Uterus (tissue), 4 donors: ENCODE measurements around the gene DLG4. TPM values are rescaled to one million over a fixed set of nuclear protein-coding genes. Genes with fewer than 3 reads are reported as not detected.
"Not testable (repeated sequence)": the region's sequence is repeated elsewhere in the genome, so short reads cannot be mapped to it uniquely, and the experiment has no call there.

Experiments used
- DNase-seq, 2 donors: peaks; one replicate each; pipeline ENCODE4 v3.0.0-alpha.2; 2019 to 2020
- H3K27ac ChIP-seq, 2 donors: fragments of 200-600 bp; sonication (generic); 1 replicate in 1 of 2; 2 replicates in 1 of 2; pipeline ENCODE4 v1.5.1; 2016 to 2018
- H3K27me3 ChIP-seq, 2 donors: fragments of 200-600 bp; sonication (generic); one replicate each; pipeline ENCODE4 v1.5.1; 2018 to 2019; ENCODE audit warnings: control low read depth in 1 of 2
- H3K36me3 ChIP-seq, 2 donors: fragments of 200-600 bp; sonication (generic); one replicate each; pipeline ENCODE4 v1.5.1; 2019; ENCODE audit warnings: control low read depth in 1 of 2
- H3K4me1 ChIP-seq, 2 donors: fragments of 200-600 bp; sonication (generic); one replicate each; pipeline ENCODE4 v1.5.1; 2018 to 2019; ENCODE audit warnings: control low read depth in 1 of 2
- H3K4me3 ChIP-seq, 2 donors: fragments of 200-600 bp; sonication (generic); 1 replicate in 1 of 2; 2 replicates in 1 of 2; pipeline ENCODE4 v1.5.1; 2018 to 2019; ENCODE audit warnings: mild to moderate bottlenecking in 1 of 2
- H3K9me3 ChIP-seq, 2 donors: fragments of 200-600 bp; sonication (generic); one replicate each; pipeline ENCODE4 v1.5.1; 2019; ENCODE audit warnings: control low read depth in 1 of 2
- CTCF ChIP-seq, 4 experiments: fragments of 200-600 bp in 2 of 4; fragments of 450-650 bp in 2 of 4; sonication (generic) in 2 of 4; IDR thresholded peaks; one replicate each; pipeline ENCODE4 v1.5.1; 2016 to 2019; ENCODE audit warnings: antibody characterized with exemption in 4 of 4, mild to moderate bottlenecking in 2 of 4, moderate library complexity in 1 of 4
- POLR2A ChIP-seq, 2 donors: fragments of 450-650 bp; IDR thresholded peaks; one replicate each; pipeline ENCODE4 v1.6.1; 2016; ENCODE audit warnings: antibody characterized with exemption in 2 of 2, mild to moderate bottlenecking in 1 of 2, moderate library complexity in 1 of 2
- intact Hi-C: fragments of 100-400 bp; cut with DNase I; formaldehyde crosslinking; loops from one replicate; pipeline ENCODE4 v1.15.1; 2023; ENCODE audit warnings: low total_unique reads
- total RNA-seq, 4 donors: library from RNA; depleted of rRNA in 3 of 4; stranded (reverse); fragments of >200 nt in 3 of 4; gene quantifications; one replicate each; pipeline versions ENCODE4 v1.1.0 to v1.2.4, GENCODE V29; 2014 to 2023
- donor health status: DM: yes; HTN: yes; CAD: no.

The DLG4 gene
- total RNA-seq, 4 donors from 2014 or later: 22.8 to 64.0 (median 48.4) TPM

- Histone ChIP-seq H3K27me3 (no peaks in the 10 kb centered on the region), H3K4me1 (peaks cover 0 to 21% of the 10 kb centered on the region in 2 donors), H3K9me3 (no peaks in the 10 kb centered on the region), H3K36me3 (no peaks in the 10 kb centered on the region), H3K4me3 (no peak overlapping the region), H3K27ac (no peak overlapping the region)
- TF ChIP-seq CTCF (IDR thresholded peaks at IDR 0.05) (no peak), POLR2A (IDR thresholded peaks at IDR 0.05) (no peak)
- no peak for DNase-seq
- intact Hi-C loops: no loop called here
Observed at GRCh38 chr17:7249214-7249613, 29.6 kb upstream of the DLG4 start.

- H3K27me3 ChIP-seq: no peaks in the 10 kb centered on the region
- intact Hi-C loops: no loop called here
- H3K27ac ChIP-seq: no peak overlapping the region
- H3K9me3 ChIP-seq: no peaks in the 10 kb centered on the region
- H3K36me3 ChIP-seq: no peaks in the 10 kb centered on the region
- H3K4me3 ChIP-seq: no peak overlapping the region
- DNase-seq: no peak
- peaks cover 0 to 21% of the 10 kb centered on the region in 2 donors for H3K4me1 ChIP-seq
- no peak for TF ChIP-seq POLR2A (IDR thresholded peaks at IDR 0.05)
- no peak for TF ChIP-seq CTCF (IDR thresholded peaks at IDR 0.05)
Observed at GRCh38 chr17:7248796-7249195, 29.2 kb upstream of the DLG4 start.

- H3K27me3 ChIP-seq: no peaks in the 10 kb centered on the region
- H3K36me3 ChIP-seq: no peaks in the 10 kb centered on the region
- no peaks in the 10 kb centered on the region for H3K9me3 ChIP-seq
- intact Hi-C loops: no loop called here
- H3K4me1 ChIP-seq: peaks cover 0 to 14% of the 10 kb centered on the region in 2 donors
- H3K27ac ChIP-seq: no peak overlapping the region
- TF ChIP-seq POLR2A (IDR thresholded peaks at IDR 0.05): no peak
- no peak for TF ChIP-seq CTCF (IDR thresholded peaks at IDR 0.05)
- no peak overlapping the region for H3K4me3 ChIP-seq
- DNase-seq: no peak
Observed at GRCh38 chr17:7246779-7247178, 27.1 kb upstream of the DLG4 start.

- peak overlapping the region; percentile 95 to 99 for H3K27ac ChIP-seq
- DNase-seq, H3K9me3 ChIP-seq, H3K36me3 ChIP-seq, H3K4me3 ChIP-seq, H3K27me3 ChIP-seq, intact Hi-C loops, H3K4me1 ChIP-seq: not testable (repeated sequence)
Observed at GRCh38 chr17:7243838-7244237, 24.2 kb upstream of the DLG4 start.

GRCh38 chr17:7243453-7243729, 23.8 kb upstream of the DLG4 start:
- H3K36me3 ChIP-seq: no peaks in the 10 kb centered on the region
- no peaks in the 10 kb centered on the region for H3K27me3 ChIP-seq
- H3K4me3 ChIP-seq: peak overlapping the region; percentile 75 to 93
- no peaks in the 10 kb centered on the region for H3K9me3 ChIP-seq
- peak overlapping the region; percentile 95 to 99 for H3K27ac ChIP-seq
- intact Hi-C loops: no loop called here
- H3K4me1 ChIP-seq: peaks cover 5 to 9% of the 10 kb centered on the region in 2 donors
- TF ChIP-seq POLR2A (IDR thresholded peaks at IDR 0.05) (no peak), CTCF (IDR thresholded peaks at IDR 0.05) (no peak)
- DNase-seq: no peak

- TF ChIP-seq CTCF (IDR thresholded peaks at IDR 0.05) (no peak), POLR2A (IDR thresholded peaks at IDR 0.05) (peak; percentile 47 to 65)
- Histone ChIP-seq H3K36me3 (no peaks in the 10 kb centered on the region), H3K4me1 (peaks cover 5 to 9% of the 10 kb centered on the region in 2 donors), H3K4me3 (peak overlapping the region; percentile 75 to 93), H3K27me3 (no peaks in the 10 kb centered on the region), H3K9me3 (no peaks in the 10 kb centered on the region), H3K27ac (peak overlapping the region; percentile 95 to 99)
- intact Hi-C loops: no loop called here
- DNase-seq: peak; percentile 95 to 97
Observed at GRCh38 chr17:7242717-7243452, 23.2 kb upstream of the DLG4 start.
